PC-3 (cell line): ENCODE data around the gene MGAT5. TPM values are rescaled to one million over a fixed set of nuclear protein-coding genes. Genes with fewer than 3 reads are reported as not detected.

ENCODE experiments used
- ATAC-seq: fragments of 200-7000 bp; cut with Tn5 transposase; 2 replicates; pipeline ENCODE4 v1.9.1; 2020; ENCODE audit warnings: mild to moderate bottlenecking, moderate library complexity
- BruUV-seq: library from RNA; stranded (reverse); fragments of 400-500 nt; replicated peaks from 2 replicates; lab custom pipeline; 2021; lab: Mats Ljungman, UMichigan
- CTCF ChIA-PET: fragments of 300-600 bp; sonication (Branson Sonifier 250); formaldehyde crosslinking; loops from one replicate; lab custom pipeline; 2022; ENCODE audit warnings: antibody characterized with exemption; lab: Charles Lee
- POLR2A ChIA-PET: fragments of 300-600 bp; sonication (Branson Sonifier 250); formaldehyde crosslinking; loops from one replicate; lab custom pipeline; 2022; ENCODE audit warnings: antibody characterized with exemption; ENCODE audit not compliant: unreplicated experiment; lab: Charles Lee
- DNase-seq: peaks from one replicate; pipeline ENCODE4 v3.0.0-alpha.2; 2015
- H2AFZ ChIP-seq: fragments of 300-600 bp; sonication (generic); 2 replicates; pipeline ENCODE4 v1.6.0; 2016; ENCODE audit warnings: antibody characterized with exemption, low read length
- H3F3A ChIP-seq: fragments of 300-600 bp; sonication (generic); one replicate; pipeline ENCODE4 v1.6.0; 2017; ENCODE audit warnings: antibody characterized with exemption, low read length, control low read depth, mild to moderate bottlenecking; ENCODE audit not compliant: unreplicated experiment
- H3K27ac ChIP-seq: fragments of 300-600 bp; sonication (generic); 2 replicates; pipeline ENCODE4 v1.5.1; 2016; ENCODE audit warnings: mild to moderate bottlenecking, low read length
- H3K27me3 ChIP-seq: fragments of 300-600 bp; sonication (generic); 2 replicates; pipeline ENCODE4 v1.6.1; 2016; ENCODE audit warnings: low read length, mixed read lengths
- H3K36me3 ChIP-seq: fragments of 300-600 bp; sonication (generic); 2 replicates; pipeline ENCODE4 v1.6.1; 2016; ENCODE audit warnings: low read depth, mixed run types, low read length, mixed read lengths
- H3K4me1 ChIP-seq: fragments of 300-600 bp; sonication (generic); 2 replicates; pipeline ENCODE4 v1.5.1; 2016; ENCODE audit warnings: low read length; ENCODE audit not compliant: insufficient read depth
- H3K4me2 ChIP-seq: fragments of 300-600 bp; sonication (generic); 2 replicates; pipeline ENCODE4 v1.6.0; 2016; ENCODE audit warnings: low read length
- H3K4me3 ChIP-seq: fragments of 300-600 bp; sonication (generic); 2 replicates; pipeline ENCODE4 v1.5.1; 2016; ENCODE audit warnings: mild to moderate bottlenecking, low read length, mixed read lengths
- H3K79me2 ChIP-seq: fragments of 300-600 bp; sonication (generic); 2 replicates; pipeline ENCODE4 v1.6.1; 2017; ENCODE audit warnings: low read length, mixed read lengths
- H3K9ac ChIP-seq: fragments of 300-600 bp; sonication (generic); 2 replicates; pipeline ENCODE4 v1.6.0; 2016; ENCODE audit warnings: mild to moderate bottlenecking, low read length
- H3K9me2 ChIP-seq: fragments of 300-600 bp; sonication (generic); replicated peaks from 2 replicates; pipeline ENCODE4 v1.6.1; 2016; ENCODE audit warnings: mixed run types, low read length, mixed read lengths
- H3K9me3 ChIP-seq: fragments of 300-600 bp; sonication (generic); 2 replicates; pipeline ENCODE4 v1.6.1; 2016; ENCODE audit warnings: low read length, mixed read lengths
- H4K20me1 ChIP-seq: fragments of 300-600 bp; sonication (generic); 2 replicates; pipeline ENCODE4 v1.6.1; 2016; ENCODE audit warnings: low read length, mixed read lengths
- CTCF ChIP-seq: fragments of 300-600 bp; sonication (generic); conservative IDR thresholded peaks from 2 replicates; pipeline ENCODE4 v1.5.1; 2017; ENCODE audit warnings: antibody characterized with exemption, low read depth, mild to moderate bottlenecking, low read length
- EZH2 ChIP-seq: fragments of 300-600 bp; sonication (generic); IDR thresholded peaks from one replicate; pipeline ENCODE4 v1.6.1; 2017; ENCODE audit warnings: antibody characterized with exemption, mild to moderate bottlenecking, low read length; ENCODE audit not compliant: unreplicated experiment
- EZH2phosphoT487 ChIP-seq: fragments of 300-600 bp; sonication (generic); IDR thresholded peaks from 2 replicates; pipeline ENCODE4 v1.6.1; 2018; ENCODE audit warnings: mild to moderate bottlenecking, antibody characterized with exemption, low read length, borderline replicate concordance
- intact Hi-C: fragments of 100-400 bp; cut with micrococcal nuclease; formaldehyde crosslinking; loops from 2 replicates; pipeline ENCODE4 v1.9.0; 2023
- total RNA-seq: library from RNA; depleted of rRNA; stranded (reverse); fragments of >200 nt; gene quantifications from 2 replicates; pipeline ENCODE4 v1.2.3, GENCODE V29; 2014

The MGAT5 gene
- total RNA-seq, 1 experiment from 2014 or later: 33.8 TPM

- no TSS peak for BruUV-seq
- H3K9me3 ChIP-seq: no peaks in the 10 kb centered on the region
- no peak for TF ChIP-seq EZH2
- no peak for TF ChIP-seq CTCF
- TF ChIP-seq EZH2phosphoT487: no peak
- intact Hi-C loops: no loop called here
- POLR2A ChIA-PET: no interaction called here
- no peaks in the 10 kb centered on the region for H3K9me2 ChIP-seq
- no peak overlapping the region for H3K4me2 ChIP-seq
- no peaks in the 10 kb centered on the region for H3F3A ChIP-seq
- no peak overlapping the region for H3K9ac ChIP-seq
- no peak overlapping the region for H3K4me3 ChIP-seq
- H3K79me2 ChIP-seq: no peaks in the 10 kb centered on the region
- H4K20me1 ChIP-seq: no peaks in the 10 kb centered on the region
- ATAC-seq (no peak), DNase-seq (no peak)
- H3K27ac ChIP-seq: no peak overlapping the region
- peaks cover 2% of the 10 kb centered on the region; the same call in 1 of the 2 replicates for H3K36me3 ChIP-seq
- CTCF ChIA-PET: no interaction called here
- no peaks in the 10 kb centered on the region for H3K27me3 ChIP-seq
- no peak overlapping the region for H2AFZ ChIP-seq
- H3K4me1 ChIP-seq: no peaks in the 10 kb centered on the region
Observed at GRCh38 chr2:134337631-134338030, 83.8 kb downstream of the MGAT5 start.

- DNase-seq: no peak
- Histone ChIP-seq H3K4me1 (no peaks in the 10 kb centered on the region), H3K9ac (no peak overlapping the region), H3K36me3 (peaks cover 5% of the 10 kb centered on the region; the same call in 1 of the 2 replicates), H3F3A (no peaks in the 10 kb centered on the region), H3K4me2 (no peak overlapping the region), H3K4me3 (no peak overlapping the region), H3K9me3 (no peaks in the 10 kb centered on the region), H3K79me2 (no peaks in the 10 kb centered on the region), H4K20me1 (no peaks in the 10 kb centered on the region), H2AFZ (no peak overlapping the region), H3K27me3 (no peaks in the 10 kb centered on the region), H3K9me2 (no peaks in the 10 kb centered on the region), H3K27ac (no peak overlapping the region)
- POLR2A ChIA-PET: no interaction called here
- no peak for ATAC-seq
- CTCF ChIA-PET: no interaction called here
- intact Hi-C loops: no loop called here
- BruUV-seq: no TSS peak
- no peak for TF ChIP-seq CTCF
- no peak for TF ChIP-seq EZH2
- TF ChIP-seq EZH2phosphoT487: no peak
Observed at GRCh38 chr2:134338208-134338607, 84.3 kb downstream of the MGAT5 start.

- Histone ChIP-seq H4K20me1 (no peaks in the 10 kb centered on the region), H3K36me3 (peaks cover 5% of the 10 kb centered on the region; the same call in 1 of the 2 replicates), H3K79me2 (no peaks in the 10 kb centered on the region), H3K9me3 (no peaks in the 10 kb centered on the region), H3K9ac (no peak overlapping the region), H2AFZ (no peak overlapping the region), H3K4me3 (no peak overlapping the region), H3K27ac (no peak overlapping the region), H3F3A (no peaks in the 10 kb centered on the region), H3K4me2 (no peak overlapping the region), H3K27me3 (no peaks in the 10 kb centered on the region), H3K4me1 (no peaks in the 10 kb centered on the region), H3K9me2 (no peaks in the 10 kb centered on the region)
- DNase-seq (no peak), ATAC-seq (no peak)
- CTCF ChIA-PET: interaction anchor here (1.2 kb wide), 1 partner anchor 109 kb away, joined by 3 read pairs; no protein-coding TSS in a partner anchor
- intact Hi-C loops: no loop called here
- POLR2A ChIA-PET: no interaction called here
- no peak for TF ChIP-seq CTCF
- TF ChIP-seq EZH2: no peak
- no peak for TF ChIP-seq EZH2phosphoT487
- BruUV-seq: no TSS peak
Observed at GRCh38 chr2:134341476-134341875, 87.6 kb downstream of the MGAT5 start.
